ENCODE results near the gene GTPBP2. TPM values are rescaled to one million over a fixed set of nuclear protein-coding genes. Genes with fewer than 3 reads are reported as not detected.

Gene GTPBP2
- total and polyA plus RNA-seq, 2 of the 4 experiments (the other 2 are of a cell fraction) = 38.4 to 86.6 TPM

- intact Hi-C loops (cut with micrococcal nuclease) = loop anchor here (1.0 kb wide), 1 partner anchor 471 kb away; no protein-coding TSS in a partner anchor
These were observed 20.7 kb downstream of the GTPBP2 start for GRCh38 chr6:43608310-43608763.

More at GRCh38 chr6:43608310-43608763, 20.7 kb downstream of the GTPBP2 start:
- in situ Hi-C loops (cut with MboI; ENCODE audit: low sequenced_read_pairs) = loop anchor here (10.0 kb wide), 1 partner anchor 466 kb away; no protein-coding TSS in a partner anchor
- Histone ChIP-seq H2AK9ac (replicated peaks; ENCODE audit: low read depth, low read length, poor library complexity) (peak overlapping the region; percentile 8), H3K56ac (ENCODE audit: extremely low read depth, insufficient read depth, low read length) (0 out of 2 replicates have a peak overlapping the region, but pooled peaks have one; percentile 6), H3K23ac (ENCODE audit: low read depth, low read length) (no peak overlapping the region), H3K18ac (ENCODE audit: low read depth, low read length) (no peak overlapping the region), H3K79me1 (ENCODE audit: low read depth in 1 of 2, low read length in 2 of 2) (peaks cover 3 to 11% of the 10 kb centered on the region in 2 experiments), H3K36me3 (ENCODE audit: control insufficient read depth, insufficient read depth, low read length) (peaks cover 13% of the 10 kb centered on the region), H3K9me1 (ENCODE audit: insufficient read depth, low read length) (no peaks in the 10 kb centered on the region), H3K9me3 (ENCODE audit: control insufficient read depth, insufficient read depth, low read length) (no peaks in the 10 kb centered on the region), H4K8ac (ENCODE audit: low read depth in 2 of 2, low read length in 2 of 2) (peak overlapping the region in 1 of 2 experiments; percentile 22; a peak in 1 of 4 replicates), H2AK5ac (ENCODE audit: low read depth, low read length) (no peak overlapping the region), H4K5ac (ENCODE audit: low read depth, low read length) (no peak overlapping the region), H3K4me3 (ENCODE audit: insufficient read depth, low read depth, low read length) (no peak overlapping the region), H3K14ac (replicated peaks; ENCODE audit: low read depth, low read length) (no peak overlapping the region), H3K27ac (ENCODE audit: insufficient read depth, low read length) (no peak overlapping the region), H2BK120ac (ENCODE audit: low read depth, low read length) (no peak overlapping the region), H2BK20ac (ENCODE audit: low read depth, low read length) (no peak overlapping the region), H3K4me1 (ENCODE audit: control insufficient read depth, insufficient read depth, low read length) (no peaks in the 10 kb centered on the region), H2BK15ac (ENCODE audit: low read depth, low read length) (no peak overlapping the region), H4K91ac (ENCODE audit: insufficient read depth, low read depth, low read length) (no peak overlapping the region), H2AFZ (replicated peaks; ENCODE audit: low read length, poor library complexity) (no peak overlapping the region), H3K4ac (ENCODE audit: low read depth, low read length) (no peak overlapping the region), H3K9ac (ENCODE audit: low read depth, low read length) (no peak overlapping the region), H2BK5ac (ENCODE audit: low read depth, low read length, poor library complexity, severe bottlenecking) (no peak overlapping the region), H3K4me2 (ENCODE audit: low read depth, low read length) (no peak overlapping the region), H4K20me1 (ENCODE audit: insufficient read depth, low read length) (peaks cover 4% of the 10 kb centered on the region; the same call in 1 of the 2 replicates), H3K27me3 (ENCODE audit: control insufficient read depth, insufficient read depth, low read length) (no peaks in the 10 kb centered on the region)
- WGBS, 2 experiments (ENCODE audit: extremely low coverage in 2 of 2, insufficient read length in 1 of 2) = 10% methylated on average over 2 of the region's 5 CpGs; no CpG with 5 or more reads in 1 of the 2 experiments
- dilution Hi-C loops (cut with HindIII; ENCODE audit: low sequenced_read_pairs, unreplicated experiment) = no loop called here
- ChIA-PET POLR2A (ENCODE audit: unreplicated experiment) (no interaction called here), CTCF (interaction anchor here (0.6 to 1.6 kb wide), 3 partner anchors 11 to 471 kb away, joined by 3 to 8 read pairs (median 6); no protein-coding TSS in a partner anchor)
- peak; percentile 86 for DNase-seq
- TF ChIP-seq CHD1 (IDR thresholded peaks at IDR 0.05; ENCODE audit: low read depth, low read length) (no peak), CEBPB (IDR thresholded peaks at IDR 0.05; ENCODE audit: low read depth, low read length) (0 out of 2 replicates have a peak, but pooled peaks have one; percentile 6), CTCF (conservative IDR thresholded peaks at IDR 0.05; ENCODE audit: low read depth, low read length) (peak; percentile 72), SMC3 (IDR thresholded peaks at IDR 0.05; ENCODE audit: low read depth, low read length) (peak; percentile 55; the same call in 1 of the 2 replicates), RAD21 (IDR thresholded peaks at IDR 0.05; ENCODE audit: low read length) (peak; percentile 68)
- ATAC-seq (ENCODE audit: low read depth) = peak; percentile 81
- BruUV-seq (replicated peaks) = no TSS peak

All from IMR-90 (cell line).